GM06990 (cell line): Measurements from ENCODE around the gene C19orf81.

Experiments
- DNase-seq: peaks from one replicate; pipeline ENCODE4 v3.0.0-alpha.2; 2011; ENCODE audit not compliant: insufficient read length; ENCODE audit errors: extremely low read depth
- H3K27me3 ChIP-seq: replicated peaks from 2 replicates; pipeline ENCODE4 v1.6.0; 2011; ENCODE audit warnings: low read length; ENCODE audit not compliant: control insufficient read depth, insufficient read depth
- H3K36me3 ChIP-seq: 2 replicates; pipeline ENCODE4 v1.5.1; 2011; ENCODE audit warnings: low read length; ENCODE audit not compliant: control insufficient read depth, insufficient read depth
- H3K4me3 ChIP-seq: replicated peaks from 2 replicates; pipeline ENCODE4 v1.5.1; 2011; ENCODE audit warnings: low read depth, mild to moderate bottlenecking, control low read depth, low read length
- TF ChIP-seq, protein P1 (sequence below): IDR thresholded peaks from 2 replicates; pipeline ENCODE4 v1.5.1; 2011; ENCODE audit warnings: low read length, control low read depth, mild to moderate bottlenecking, inconsistent platforms; ENCODE audit not compliant: insufficient read depth, poor library complexity, severe bottlenecking

The C19orf81 gene

GRCh38 chr19:50632151-50632835, 17.0 kb upstream of the C19orf81 start:
- DNase-seq, result no peak
- Histone ChIP-seq H3K27me3 (no peaks in the 10 kb centered on the region), H3K4me3 (no peak overlapping the region), H3K36me3 (no peaks in the 10 kb centered on the region)
- TF ChIP-seq, protein P1, sequence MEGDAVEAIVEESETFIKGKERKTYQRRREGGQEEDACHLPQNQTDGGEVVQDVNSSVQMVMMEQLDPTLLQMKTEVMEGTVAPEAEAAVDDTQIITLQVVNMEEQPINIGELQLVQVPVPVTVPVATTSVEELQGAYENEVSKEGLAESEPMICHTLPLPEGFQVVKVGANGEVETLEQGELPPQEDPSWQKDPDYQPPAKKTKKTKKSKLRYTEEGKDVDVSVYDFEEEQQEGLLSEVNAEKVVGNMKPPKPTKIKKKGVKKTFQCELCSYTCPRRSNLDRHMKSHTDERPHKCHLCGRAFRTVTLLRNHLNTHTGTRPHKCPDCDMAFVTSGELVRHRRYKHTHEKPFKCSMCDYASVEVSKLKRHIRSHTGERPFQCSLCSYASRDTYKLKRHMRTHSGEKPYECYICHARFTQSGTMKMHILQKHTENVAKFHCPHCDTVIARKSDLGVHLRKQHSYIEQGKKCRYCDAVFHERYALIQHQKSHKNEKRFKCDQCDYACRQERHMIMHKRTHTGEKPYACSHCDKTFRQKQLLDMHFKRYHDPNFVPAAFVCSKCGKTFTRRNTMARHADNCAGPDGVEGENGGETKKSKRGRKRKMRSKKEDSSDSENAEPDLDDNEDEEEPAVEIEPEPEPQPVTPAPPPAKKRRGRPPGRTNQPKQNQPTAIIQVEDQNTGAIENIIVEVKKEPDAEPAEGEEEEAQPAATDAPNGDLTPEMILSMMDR, result no peak

DNA sequence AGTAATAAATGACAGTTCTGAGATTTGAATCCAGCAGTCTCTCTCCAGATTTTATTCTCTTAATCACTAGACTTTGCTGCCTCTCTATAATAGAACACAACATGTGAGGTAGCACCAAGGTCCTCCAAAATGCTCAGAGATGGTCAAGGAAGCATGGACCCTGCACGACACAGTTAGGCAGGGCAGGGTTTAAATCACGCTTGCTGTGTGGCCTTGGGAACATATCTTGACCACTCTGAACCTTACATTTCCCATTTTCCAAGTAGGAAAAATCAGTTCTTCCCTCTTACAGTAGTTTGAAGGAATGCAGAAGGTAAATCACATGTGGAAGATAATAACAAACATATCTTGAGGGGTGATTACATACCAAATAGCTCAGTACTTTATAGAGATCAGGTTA, 15.9 kb upstream of the C19orf81 start:
- H3K36me3 ChIP-seq, result no peaks in the 10 kb centered on the region
- TF ChIP-seq, protein P1, result no peak
- no peak for DNase-seq
- no peaks in the 10 kb centered on the region; the same call in 1 of the 2 replicates for H3K27me3 ChIP-seq
- H3K4me3 ChIP-seq, result no peak overlapping the region

DNA sequence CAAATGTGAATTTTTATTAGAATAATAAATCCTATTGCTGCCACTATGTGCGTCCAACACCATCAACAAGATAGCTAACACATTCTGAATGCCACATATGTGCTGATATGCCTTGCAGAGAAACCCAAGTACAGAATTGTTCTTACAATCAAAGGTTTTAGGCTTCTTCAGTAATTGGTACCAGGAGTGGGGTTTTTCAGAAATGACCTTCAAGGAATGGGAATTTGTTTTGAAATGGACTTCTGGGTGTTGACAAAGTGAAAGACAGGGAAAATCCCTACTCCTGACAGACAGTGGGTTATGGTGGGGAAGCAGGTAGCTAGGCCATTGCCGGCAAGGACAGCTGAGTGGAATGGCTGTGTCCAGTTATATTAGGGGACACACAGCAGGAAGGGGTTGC, 15.3 kb upstream of the C19orf81 start:
- TF ChIP-seq, protein P1, result no peak

DNA sequence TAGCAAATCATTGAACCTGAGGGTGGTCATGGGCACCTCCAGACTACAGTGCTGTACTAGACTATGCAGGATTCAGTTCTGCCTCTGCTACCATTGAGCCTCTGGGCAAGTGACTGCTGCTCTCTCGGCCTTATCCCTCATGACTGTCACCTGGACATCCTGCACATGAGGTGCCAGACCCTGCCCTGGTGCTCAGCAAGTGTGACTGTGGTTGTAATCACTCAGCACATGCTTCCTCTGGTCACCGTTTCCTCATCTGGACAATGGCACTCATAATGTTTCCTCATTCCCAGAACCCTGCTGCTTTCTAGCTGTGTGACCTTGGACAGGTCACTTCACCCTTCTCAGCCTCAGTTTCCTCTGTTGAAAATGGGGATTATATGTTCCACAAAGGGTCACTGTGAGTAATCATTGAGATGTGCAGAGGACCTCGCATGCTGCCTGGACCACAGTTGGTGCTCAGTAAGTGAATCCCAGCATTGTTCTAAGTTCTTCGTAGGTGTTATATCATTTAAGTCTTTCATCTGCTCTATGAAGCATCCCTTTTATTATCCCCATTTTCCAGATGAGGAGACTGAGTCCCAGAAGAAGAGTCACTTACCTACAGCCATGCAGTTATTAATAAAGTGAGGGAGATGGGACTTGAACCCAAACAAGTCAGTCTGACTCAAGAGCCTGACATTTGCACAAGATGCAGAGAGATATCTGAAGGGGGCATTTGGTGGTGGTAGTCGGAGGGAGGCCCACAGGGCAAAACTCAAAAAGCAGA, 12.7 kb upstream of the C19orf81 start:
- TF ChIP-seq, protein P1, result no peak
- H3K4me3 ChIP-seq, result no peak overlapping the region
- DNase-seq, result no peak
- no peaks in the 10 kb centered on the region; the same call in 1 of the 2 replicates for H3K27me3 ChIP-seq
- no peaks in the 10 kb centered on the region for H3K36me3 ChIP-seq

More for the DNA sequence above, 15.3 kb upstream of the C19orf81 start:
- Histone ChIP-seq H3K4me3 (no peak overlapping the region), H3K27me3 (no peaks in the 10 kb centered on the region; the same call in 1 of the 2 replicates), H3K36me3 (no peaks in the 10 kb centered on the region)
- DNase-seq, result no peak

DNA sequence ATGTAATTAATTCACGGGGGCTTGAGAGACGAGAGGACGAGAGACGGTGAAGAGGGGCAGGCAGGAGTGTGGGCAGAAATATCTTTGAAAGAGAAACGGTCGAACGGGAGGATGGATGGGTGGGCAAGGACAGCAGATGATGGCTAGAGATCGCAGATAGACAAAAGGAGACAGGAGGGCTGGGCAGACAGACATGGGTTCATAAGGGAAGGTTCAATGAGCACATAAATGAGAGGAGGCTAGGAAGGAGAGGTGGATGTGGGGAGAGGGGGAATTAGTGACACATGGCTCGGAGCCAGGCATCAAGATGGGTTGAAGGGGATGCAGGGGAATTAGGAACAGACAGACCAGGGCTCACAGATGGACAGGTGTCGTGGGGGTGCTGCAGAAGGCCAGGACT, 10.6 kb upstream of the C19orf81 start:
- H3K27me3 ChIP-seq, result no peaks in the 10 kb centered on the region; the same call in 1 of the 2 replicates
- no peaks in the 10 kb centered on the region for H3K36me3 ChIP-seq
- H3K4me3 ChIP-seq, result no peak overlapping the region
- DNase-seq, result no peak
- TF ChIP-seq, protein P1, result no peak
